PC-3 (cell line): ENCODE results near the gene NPTX2.

Experiments
- EZH2phosphoT487 ChIP-seq: fragments of 300-600 bp; sonication (generic); IDR thresholded peaks from 2 replicates; pipeline ENCODE4 v1.6.1; 2018; ENCODE audit warnings: mild to moderate bottlenecking, antibody characterized with exemption, low read length, borderline replicate concordance
- TF ChIP-seq, protein P1 (sequence below): fragments of 300-600 bp; sonication (generic); conservative IDR thresholded peaks from 2 replicates; pipeline ENCODE4 v1.5.1; 2017; ENCODE audit warnings: antibody characterized with exemption, low read depth, mild to moderate bottlenecking, low read length

DNA sequence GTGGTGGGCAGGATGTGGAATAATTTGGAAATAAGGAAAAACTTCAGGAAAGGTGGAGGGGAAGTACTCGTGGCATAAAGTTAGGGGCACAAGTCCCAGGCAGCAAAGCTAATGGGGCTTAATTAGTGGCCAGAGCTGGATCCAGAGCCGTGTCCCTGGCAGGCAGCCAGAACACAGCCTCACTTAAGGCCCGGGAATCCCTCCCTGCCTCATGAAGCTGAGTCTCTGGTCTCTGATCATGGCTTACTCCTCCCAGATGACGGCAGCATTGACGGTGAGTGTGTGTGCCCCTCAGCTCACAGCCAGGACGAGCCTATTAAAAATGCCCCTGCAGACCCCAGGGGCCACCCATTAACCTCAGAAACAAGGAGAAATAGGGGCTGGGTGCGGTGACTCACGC, 48.2 kb upstream of the NPTX2 start:
- TF ChIP-seq, protein P1, sequence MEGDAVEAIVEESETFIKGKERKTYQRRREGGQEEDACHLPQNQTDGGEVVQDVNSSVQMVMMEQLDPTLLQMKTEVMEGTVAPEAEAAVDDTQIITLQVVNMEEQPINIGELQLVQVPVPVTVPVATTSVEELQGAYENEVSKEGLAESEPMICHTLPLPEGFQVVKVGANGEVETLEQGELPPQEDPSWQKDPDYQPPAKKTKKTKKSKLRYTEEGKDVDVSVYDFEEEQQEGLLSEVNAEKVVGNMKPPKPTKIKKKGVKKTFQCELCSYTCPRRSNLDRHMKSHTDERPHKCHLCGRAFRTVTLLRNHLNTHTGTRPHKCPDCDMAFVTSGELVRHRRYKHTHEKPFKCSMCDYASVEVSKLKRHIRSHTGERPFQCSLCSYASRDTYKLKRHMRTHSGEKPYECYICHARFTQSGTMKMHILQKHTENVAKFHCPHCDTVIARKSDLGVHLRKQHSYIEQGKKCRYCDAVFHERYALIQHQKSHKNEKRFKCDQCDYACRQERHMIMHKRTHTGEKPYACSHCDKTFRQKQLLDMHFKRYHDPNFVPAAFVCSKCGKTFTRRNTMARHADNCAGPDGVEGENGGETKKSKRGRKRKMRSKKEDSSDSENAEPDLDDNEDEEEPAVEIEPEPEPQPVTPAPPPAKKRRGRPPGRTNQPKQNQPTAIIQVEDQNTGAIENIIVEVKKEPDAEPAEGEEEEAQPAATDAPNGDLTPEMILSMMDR: no peak
- TF ChIP-seq EZH2phosphoT487: no peak
